ENCODE results near the gene GABRB1.

DNA sequence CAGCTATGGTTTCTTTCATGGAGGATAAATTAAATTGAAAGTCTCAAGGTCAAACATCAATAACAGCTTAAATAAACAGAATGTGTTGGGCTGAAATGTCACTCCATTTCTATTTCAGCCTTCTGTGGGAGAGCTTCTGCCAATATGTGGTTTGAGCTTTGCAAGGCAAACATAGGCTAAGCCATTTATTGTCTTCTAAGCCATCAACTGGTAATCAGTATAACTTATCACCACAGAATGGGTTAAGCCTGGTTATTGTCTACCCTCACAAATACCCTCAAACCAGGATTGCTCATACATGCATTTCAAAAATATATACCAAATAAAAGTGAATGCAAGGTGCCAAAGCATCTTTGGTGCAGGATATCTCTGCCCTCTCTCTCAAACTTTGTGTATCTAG, 52.7 kb downstream of the GABRB1 start:
- TF ChIP-seq, protein P1, sequence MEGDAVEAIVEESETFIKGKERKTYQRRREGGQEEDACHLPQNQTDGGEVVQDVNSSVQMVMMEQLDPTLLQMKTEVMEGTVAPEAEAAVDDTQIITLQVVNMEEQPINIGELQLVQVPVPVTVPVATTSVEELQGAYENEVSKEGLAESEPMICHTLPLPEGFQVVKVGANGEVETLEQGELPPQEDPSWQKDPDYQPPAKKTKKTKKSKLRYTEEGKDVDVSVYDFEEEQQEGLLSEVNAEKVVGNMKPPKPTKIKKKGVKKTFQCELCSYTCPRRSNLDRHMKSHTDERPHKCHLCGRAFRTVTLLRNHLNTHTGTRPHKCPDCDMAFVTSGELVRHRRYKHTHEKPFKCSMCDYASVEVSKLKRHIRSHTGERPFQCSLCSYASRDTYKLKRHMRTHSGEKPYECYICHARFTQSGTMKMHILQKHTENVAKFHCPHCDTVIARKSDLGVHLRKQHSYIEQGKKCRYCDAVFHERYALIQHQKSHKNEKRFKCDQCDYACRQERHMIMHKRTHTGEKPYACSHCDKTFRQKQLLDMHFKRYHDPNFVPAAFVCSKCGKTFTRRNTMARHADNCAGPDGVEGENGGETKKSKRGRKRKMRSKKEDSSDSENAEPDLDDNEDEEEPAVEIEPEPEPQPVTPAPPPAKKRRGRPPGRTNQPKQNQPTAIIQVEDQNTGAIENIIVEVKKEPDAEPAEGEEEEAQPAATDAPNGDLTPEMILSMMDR (conservative IDR thresholded peaks at IDR 0.05; ENCODE audit: low read length), result no peak
- no peak for TF ChIP-seq EZH2phosphoT487 (IDR thresholded peaks at IDR 0.05; ENCODE audit: borderline replicate concordance, low read depth, low read length)
